Endothelial cell of umbilical vein (primary cell): ENCODE results near the gene SLC6A19. TPM values are rescaled to one million over a fixed set of nuclear protein-coding genes. Genes with fewer than 3 reads are reported as not detected.

Source experiments
- BruUV-seq: library from RNA; stranded (reverse); fragments of 400-500 nt; replicated peaks from 2 replicates; lab custom pipeline; 2021; lab: Mats Ljungman, UMichigan
- CTCF ChIA-PET: fragments of 300-600, 350-600 bp; sonication (Branson Sonifier 250); formaldehyde crosslinking; loops from one replicate; lab custom pipeline; 2021; ENCODE audit warnings: antibody characterized with exemption, inconsistent platforms; lab: Charles Lee
- POLR2A ChIA-PET: fragments of 300-600, 350-600 bp; sonication (Branson Sonifier 250); formaldehyde crosslinking; loops from one replicate; lab custom pipeline; 2021; ENCODE audit warnings: antibody characterized with exemption, inconsistent platforms; lab: Charles Lee
- DNase-seq: peaks from one replicate; pipeline ENCODE4 v3.0.0-alpha.2; 2011; ENCODE audit warnings: low read depth, low spot score
- FAIRE-seq: peaks from 2 replicates; lab custom pipeline; 2011; peaks lifted over from hg19 to GRCh38; lab: Jason Lieb, UNC
- H2AFZ ChIP-seq: 2 replicates; pipeline ENCODE4 v1.6.0; 2012; ENCODE audit warnings: low read depth, low read length, control low read depth, inconsistent platforms
- H3K27ac ChIP-seq: 2 replicates; pipeline ENCODE4 v1.5.1; 2011; ENCODE audit warnings: low read depth, mild to moderate bottlenecking, control low read depth, low read length, moderate library complexity; ENCODE audit not compliant: insufficient read depth
- H3K27me3 ChIP-seq, 2 experiments: 2 replicates each; pipeline versions ENCODE4 v1.6.0 to v1.6.1; 2011; ENCODE audit warnings: low read length in 2 of 2, mixed read lengths in 1 of 2; ENCODE audit not compliant: control insufficient read depth in 2 of 2, insufficient read depth in 2 of 2
- H3K36me3 ChIP-seq, 2 experiments: 2 replicates in 1 of 2; 3 replicates in 1 of 2; pipeline ENCODE4 v1.5.1; 2011; ENCODE audit warnings: low read length in 2 of 2, mild to moderate bottlenecking in 1 of 2, moderate library complexity in 1 of 2; ENCODE audit not compliant: control insufficient read depth in 2 of 2, insufficient read depth in 2 of 2; ENCODE audit errors: extremely low read depth in 1 of 2
- H3K4me1 ChIP-seq: 3 replicates; pipeline ENCODE4 v1.5.1; 2011; ENCODE audit warnings: mild to moderate bottlenecking, low read length; ENCODE audit not compliant: control insufficient read depth, insufficient read depth; ENCODE audit errors: extremely low read depth
- H3K4me2 ChIP-seq: 2 replicates; pipeline ENCODE4 v1.6.1; 2011; ENCODE audit warnings: low read length, control low read depth, mixed read lengths; ENCODE audit not compliant: insufficient read depth
- H3K4me3 ChIP-seq, 3 experiments: fragments of 200-600 bp in 1 of 3; sonication (generic), shearing (Covaris generic) in 1 of 3; replicated peaks in 1 of 3; 2 replicates each; pipeline ENCODE4 v1.5.1; 2011 to 2016; ENCODE audit warnings: control low read depth in 3 of 3, low read length in 3 of 3, mild to moderate bottlenecking in 2 of 3, inconsistent platforms in 1 of 3, low read depth in 1 of 3, moderate library complexity in 1 of 3; ENCODE audit not compliant: insufficient read depth in 1 of 3
- H3K79me2 ChIP-seq: 2 replicates; pipeline ENCODE4 v1.6.0; 2012; ENCODE audit warnings: low read length, inconsistent platforms; ENCODE audit not compliant: control insufficient read depth, insufficient read depth
- H3K9ac ChIP-seq: replicated peaks from 2 replicates; pipeline ENCODE3; 2011; ENCODE audit warnings: low read length, control low read depth; ENCODE audit not compliant: insufficient read depth; ENCODE audit errors: extremely low read depth
- H3K9me1 ChIP-seq: replicated peaks from 3 replicates; pipeline ENCODE4 v1.6.0; 2011; ENCODE audit warnings: mild to moderate bottlenecking, low read length; ENCODE audit not compliant: control insufficient read depth, insufficient read depth; ENCODE audit errors: extremely low read depth
- H3K9me3 ChIP-seq: replicated peaks from 2 replicates; pipeline ENCODE4 v1.5.1; 2012; ENCODE audit warnings: low read length, inconsistent platforms; ENCODE audit not compliant: control insufficient read depth, insufficient read depth
- H4K20me1 ChIP-seq: replicated peaks from 2 replicates; pipeline ENCODE3; 2011; ENCODE audit warnings: mild to moderate bottlenecking, low read length; ENCODE audit not compliant: control insufficient read depth, insufficient read depth; ENCODE audit errors: extremely low read depth
- CTCF ChIP-seq, 2 donors: IDR thresholded peaks; 1 replicate in 1 of 2; 2 replicates in 1 of 2; pipeline ENCODE4 v1.5.1; 2011; ENCODE audit warnings: low read length in 2 of 2, mild to moderate bottlenecking in 2 of 2, moderate library complexity in 2 of 2, control low read depth in 1 of 2, inconsistent platforms in 1 of 2, low read depth in 1 of 2; ENCODE audit not compliant: insufficient read depth in 1 of 2; ENCODE audit errors: extremely low read depth in 1 of 2
- EZH2 ChIP-seq: IDR thresholded peaks from 2 replicates; pipeline ENCODE4 v1.6.1; 2012; ENCODE audit warnings: borderline replicate concordance, low read depth, mild to moderate bottlenecking, moderate library complexity, low read length, inconsistent platforms; ENCODE audit not compliant: severe bottlenecking
- FOS ChIP-seq: IDR thresholded peaks from 2 replicates; pipeline ENCODE4 v1.6.1; 2011; ENCODE audit warnings: mild to moderate bottlenecking, low read length, moderate library complexity, borderline replicate concordance; ENCODE audit not compliant: insufficient read depth
- GATA2 ChIP-seq: IDR thresholded peaks from 2 replicates; pipeline ENCODE4 v1.7.0; 2011; ENCODE audit warnings: low read depth, mild to moderate bottlenecking, moderate library complexity, mixed read lengths, low read length; ENCODE audit not compliant: insufficient read length, insufficient read depth
- JUN ChIP-seq: IDR thresholded peaks from 2 replicates; pipeline ENCODE4 v1.6.1; 2011; ENCODE audit warnings: borderline replicate concordance, low read depth; ENCODE audit not compliant: insufficient read length, insufficient read depth
- MAX ChIP-seq: IDR thresholded peaks from 2 replicates; pipeline ENCODE4 v1.6.1; 2011; ENCODE audit not compliant: insufficient read depth, insufficient read length
- MYC ChIP-seq: IDR thresholded peaks from one replicate; pipeline ENCODE4 v1.6.1; 2011; ENCODE audit warnings: mild to moderate bottlenecking, low read depth, low read length
- POLR2A ChIP-seq: IDR thresholded peaks from 2 replicates; pipeline ENCODE4 v1.6.1; 2012; ENCODE audit warnings: low read depth, mild to moderate bottlenecking, control low read depth, low read length
- POLR2AphosphoS5 ChIP-seq: IDR thresholded peaks from 2 replicates; pipeline ENCODE4 v1.6.1; 2012; ENCODE audit warnings: low read depth, mild to moderate bottlenecking, control low read depth, low read length, moderate library complexity; ENCODE audit not compliant: insufficient read depth
- dilution Hi-C: fragments of 300-500 bp; cut with MboI; formaldehyde crosslinking; loops from one replicate; pipeline ENCODE4 v1.15.0; 2019; ENCODE audit warnings: low sequenced_read_pairs; ENCODE audit not compliant: extremely low pct_ligation_motif_present
- intact Hi-C: fragments of 100-400 bp; cut with micrococcal nuclease; formaldehyde crosslinking; loops from one replicate; pipeline ENCODE4 v1.10.0; 2022
- polyA plus RNA-seq, 4 experiments: library from polyadenylated mRNA; depleted of rRNA in 3 of 4; stranded (reverse) in 3 of 4; unstranded in 1 of 4; fragments of >200 nt; gene quantifications; 2 replicates each; pipeline versions ENCODE4 v1.2.1 to v1.2.3, GENCODE V29; 2011 to 2012; ENCODE audit warnings: missing spikeins in 1 of 4
- total RNA-seq: library from RNA; stranded (reverse); gene quantifications from 2 replicates; pipeline ENCODE4 v1.2.3, GENCODE V29; 2021

SLC6A19 gene
- total and polyA plus RNA-seq, 2 donors (not counting 3 experiments of a cell fraction or from before 2014, with no cell fraction given), result not detected

GRCh38 chr5:1230551-1230950, 29.2 kb downstream of the SLC6A19 start:
- BruUV-seq, result no TSS peak
- H3K36me3 ChIP-seq, result no peaks in the 10 kb centered on the region
- no peak overlapping the region for H3K4me3 ChIP-seq
- ChIA-PET CTCF (no interaction called here), POLR2A (no interaction called here)
- no peak overlapping the region for H3K9ac ChIP-seq
- no peaks in the 10 kb centered on the region for H4K20me1 ChIP-seq
- no peak for TF ChIP-seq MYC
- no peaks in the 10 kb centered on the region for H3K4me1 ChIP-seq
- peaks cover 0 to 2% of the 10 kb centered on the region in 2 experiments for H3K27me3 ChIP-seq
- H3K79me2 ChIP-seq, result no peaks in the 10 kb centered on the region
- H3K9me1 ChIP-seq, result no peaks in the 10 kb centered on the region
- H2AFZ ChIP-seq, result no peak overlapping the region
- H3K4me2 ChIP-seq, result no peak overlapping the region
- no peak overlapping the region for H3K27ac ChIP-seq
- DNase-seq (no peak), FAIRE-seq (no peak)
- no peaks in the 10 kb centered on the region for H3K9me3 ChIP-seq
- dilution Hi-C loops, result no loop called here
- intact Hi-C loops, result no loop called here

GRCh38 chr5:1231354-1231905, 30.0 kb downstream of the SLC6A19 start:
- Histone ChIP-seq H3K9me1 (no peaks in the 10 kb centered on the region), H3K4me3 (no peak overlapping the region), H2AFZ (no peak overlapping the region), H3K36me3 (no peaks in the 10 kb centered on the region), H3K4me1 (no peaks in the 10 kb centered on the region), H3K27ac (no peak overlapping the region), H4K20me1 (no peaks in the 10 kb centered on the region), H3K9me3 (no peaks in the 10 kb centered on the region), H3K79me2 (no peaks in the 10 kb centered on the region), H3K9ac (no peak overlapping the region), H3K27me3 (peaks cover 0 to 2% of the 10 kb centered on the region in 2 experiments), H3K4me2 (no peak overlapping the region)
- dilution Hi-C loops, result no loop called here
- intact Hi-C loops, result no loop called here
- no peak for FAIRE-seq
- no TSS peak for BruUV-seq
- POLR2A ChIA-PET, result no interaction called here
- TF ChIP-seq EZH2, result no peak
- no peak for TF ChIP-seq FOS
- no peak for TF ChIP-seq CTCF (IDR thresholded peaks at IDR 0.05; ENCODE audit: extremely low read depth in 1 of 2, insufficient read depth in 1 of 2, low read depth in 1 of 2, low read length in 2 of 2)
- no peak for TF ChIP-seq MAX
- no peak for TF ChIP-seq POLR2AphosphoS5
- no peak for TF ChIP-seq POLR2A
- TF ChIP-seq GATA2, result no peak
- TF ChIP-seq MYC, result no peak
- TF ChIP-seq JUN, result no peak
- CTCF ChIA-PET, result no interaction called here
- no peak for DNase-seq
